HepG2 (cell line): ENCODE results near the gene MAN1A1. TPM values are rescaled to one million over a fixed set of nuclear protein-coding genes. Genes with fewer than 3 reads are reported as not detected.
A peak's percentile ranks its signal among the peaks of the same experiment; 100 is the strongest.

ENCODE experiments used
- GABPB1 ChIP-seq: IDR thresholded peaks from 2 replicates; pipeline ENCODE4 v1.6.1; 2016; ENCODE audit warnings: mild to moderate bottlenecking, missing genetic modification reagents, moderate library complexity, missing compliant biosample characterization
- HMG20A ChIP-seq: IDR thresholded peaks from 2 replicates; pipeline ENCODE4 v1.6.1; 2016; ENCODE audit warnings: borderline replicate concordance
- HOXA3 ChIP-seq: sonication (generic); formaldehyde crosslinking; IDR thresholded peaks from 2 replicates; pipeline ENCODE4 v1.5.0; 2020; ENCODE audit warnings: missing genetic modification reagents
- MTA1 ChIP-seq: sonication (generic); formaldehyde crosslinking; IDR thresholded peaks from 2 replicates; pipeline ENCODE4 v1.4.0; 2020; ENCODE audit warnings: missing genetic modification reagents, mild to moderate bottlenecking, borderline replicate concordance
- NFYC ChIP-seq: IDR thresholded peaks from 2 replicates; pipeline ENCODE4 v1.6.1; 2016; ENCODE audit warnings: missing genetic modification reagents, missing compliant biosample characterization
- PITX1 ChIP-seq: sonication (generic); formaldehyde crosslinking; IDR thresholded peaks from 2 replicates; pipeline ENCODE4 v1.5.1; 2020; ENCODE audit warnings: mild to moderate bottlenecking, missing genetic modification reagents
- POLR2AphosphoS2 ChIP-seq: IDR thresholded peaks from 2 replicates; pipeline ENCODE4 v1.6.1; 2011; ENCODE audit warnings: low read depth, low read length, improper control_type of control experiment
- RAD51 ChIP-seq: fragments of 450-650 bp; IDR thresholded peaks from 2 replicates; pipeline ENCODE4 v1.6.1; 2016; ENCODE audit warnings: borderline replicate concordance
- RARG ChIP-seq: sonication (generic); formaldehyde crosslinking; IDR thresholded peaks from 2 replicates; pipeline ENCODE4 v1.4.0; 2020; ENCODE audit warnings: low read depth, mild to moderate bottlenecking, missing genetic modification reagents
- ZNF350 ChIP-seq: sonication (generic); formaldehyde crosslinking; IDR thresholded peaks from 2 replicates; pipeline ENCODE4 v1.4.0; 2020; ENCODE audit warnings: mild to moderate bottlenecking, low read depth, missing genetic modification reagents, borderline replicate concordance
- ZNF589 ChIP-seq: sonication (generic); formaldehyde crosslinking; conservative IDR thresholded peaks from 2 replicates; pipeline ENCODE4 v1.8.0; 2022; ENCODE audit warnings: mild to moderate bottlenecking, moderate library complexity, missing genetic modification reagents
- ZNF792 ChIP-seq: IDR thresholded peaks from 2 replicates; pipeline ENCODE4 v1.6.1; 2016
- ZNF83 ChIP-seq: sonication (generic); formaldehyde crosslinking; IDR thresholded peaks from 2 replicates; pipeline ENCODE4 v1.4.0; 2020; ENCODE audit warnings: missing genetic modification reagents, mild to moderate bottlenecking, borderline replicate concordance
- polyA plus RNA-seq, 8 experiments: library from polyadenylated mRNA; depleted of rRNA in 3 of 8; stranded (reverse) in 7 of 8; unstranded in 1 of 8; fragments of >200 nt; fragmentation: Illumina TruSeq in 4 of 8; extraction: Trizol in 4 of 8; gene quantifications; 2 replicates each; pipeline versions ENCODE4 v1.2.1 to v1.2.3, GENCODE V29; 2011 to 2016; ENCODE audit warnings: low read depth in 4 of 8, missing spikeins in 1 of 8, mixed read lengths in 1 of 8; ENCODE audit not compliant: insufficient read depth in 1 of 8
- total RNA-seq, 5 experiments: library from RNA; depleted of rRNA; stranded (reverse); fragments of >200 nt; fragmentation: Illumina TruSeq; extraction: Trizol; gene quantifications; 2 replicates each; pipeline ENCODE4 v1.2.3, GENCODE V29; 2016; ENCODE audit warnings: low read depth in 1 of 5
- TF ChIP-seq, protein P1 (sequence below): sonication (generic); formaldehyde crosslinking; IDR thresholded peaks from 2 replicates; pipeline ENCODE4 v1.4.0; 2020; ENCODE audit warnings: missing genetic modification reagents
- TF ChIP-seq, protein P2 (sequence below): sonication (generic); formaldehyde crosslinking; conservative IDR thresholded peaks from 2 replicates; pipeline ENCODE4 v1.4.0; 2020; ENCODE audit warnings: missing genetic modification reagents
- TF ChIP-seq, protein P3 (sequence below): sonication (generic); formaldehyde crosslinking; IDR thresholded peaks from 2 replicates; pipeline ENCODE4 v1.5.0; 2020; ENCODE audit warnings: mild to moderate bottlenecking, missing genetic modification reagents, moderate library complexity
- TF ChIP-seq, protein P4 (sequence below): sonication (generic); formaldehyde crosslinking; IDR thresholded peaks from 2 replicates; pipeline ENCODE4 v1.8.0; 2022; ENCODE audit warnings: mild to moderate bottlenecking, missing genetic modification reagents, borderline replicate concordance
- TF ChIP-seq, protein P5 (sequence below): sonication (generic); formaldehyde crosslinking; IDR thresholded peaks from 2 replicates; pipeline ENCODE4 v1.4.0; 2020; ENCODE audit warnings: missing genetic modification reagents, low read depth, mild to moderate bottlenecking, borderline replicate concordance
- TF ChIP-seq, protein P6 (sequence below): IDR thresholded peaks from 2 replicates; pipeline ENCODE4 v1.6.1; 2016
- TF ChIP-seq, protein P7 (sequence below): sonication (generic); formaldehyde crosslinking; IDR thresholded peaks from 2 replicates; pipeline ENCODE4 v1.8.0; 2022; ENCODE audit warnings: missing genetic modification reagents, low read depth, mild to moderate bottlenecking, borderline replicate concordance

The MAN1A1 gene
- total and polyA plus RNA-seq, 2 of the 13 experiments (the other 11 are each of a cell fraction or from before 2014, with no cell fraction given), result 156 to 236 TPM

DNA sequence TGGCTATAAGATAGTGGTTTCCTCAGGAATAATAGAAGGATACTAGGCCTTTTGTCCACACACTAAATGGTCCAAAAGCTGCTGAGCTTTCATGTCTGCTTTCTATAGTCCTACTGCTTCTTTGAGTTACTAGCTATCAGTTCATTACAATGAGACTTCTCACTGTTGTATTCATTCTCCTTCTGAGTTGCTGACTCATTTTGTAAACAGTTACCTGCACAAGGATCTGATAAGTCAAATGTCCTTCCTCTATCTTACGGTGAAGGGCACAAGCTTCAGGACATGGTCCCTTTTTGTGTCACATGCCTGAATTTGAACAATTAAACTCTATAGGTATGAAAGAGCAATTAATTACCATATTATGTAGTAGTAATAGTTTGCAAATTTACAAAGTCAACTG lies 90.5 kb downstream of the MAN1A1 start (continued):
- TF ChIP-seq, protein P1, sequence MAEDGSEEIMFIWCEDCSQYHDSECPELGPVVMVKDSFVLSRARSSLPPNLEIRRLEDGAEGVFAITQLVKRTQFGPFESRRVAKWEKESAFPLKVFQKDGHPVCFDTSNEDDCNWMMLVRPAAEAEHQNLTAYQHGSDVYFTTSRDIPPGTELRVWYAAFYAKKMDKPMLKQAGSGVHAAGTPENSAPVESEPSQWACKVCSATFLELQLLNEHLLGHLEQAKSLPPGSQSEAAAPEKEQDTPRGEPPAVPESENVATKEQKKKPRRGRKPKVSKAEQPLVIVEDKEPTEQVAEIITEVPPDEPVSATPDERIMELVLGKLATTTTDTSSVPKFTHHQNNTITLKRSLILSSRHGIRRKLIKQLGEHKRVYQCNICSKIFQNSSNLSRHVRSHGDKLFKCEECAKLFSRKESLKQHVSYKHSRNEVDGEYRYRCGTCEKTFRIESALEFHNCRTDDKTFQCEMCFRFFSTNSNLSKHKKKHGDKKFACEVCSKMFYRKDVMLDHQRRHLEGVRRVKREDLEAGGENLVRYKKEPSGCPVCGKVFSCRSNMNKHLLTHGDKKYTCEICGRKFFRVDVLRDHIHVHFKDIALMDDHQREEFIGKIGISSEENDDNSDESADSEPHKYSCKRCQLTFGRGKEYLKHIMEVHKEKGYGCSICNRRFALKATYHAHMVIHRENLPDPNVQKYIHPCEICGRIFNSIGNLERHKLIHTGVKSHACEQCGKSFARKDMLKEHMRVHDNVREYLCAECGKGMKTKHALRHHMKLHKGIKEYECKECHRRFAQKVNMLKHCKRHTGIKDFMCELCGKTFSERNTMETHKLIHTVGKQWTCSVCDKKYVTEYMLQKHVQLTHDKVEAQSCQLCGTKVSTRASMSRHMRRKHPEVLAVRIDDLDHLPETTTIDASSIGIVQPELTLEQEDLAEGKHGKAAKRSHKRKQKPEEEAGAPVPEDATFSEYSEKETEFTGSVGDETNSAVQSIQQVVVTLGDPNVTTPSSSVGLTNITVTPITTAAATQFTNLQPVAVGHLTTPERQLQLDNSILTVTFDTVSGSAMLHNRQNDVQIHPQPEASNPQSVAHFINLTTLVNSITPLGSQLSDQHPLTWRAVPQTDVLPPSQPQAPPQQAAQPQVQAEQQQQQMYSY (CRISPR knock-in tag), result no peak
- TF ChIP-seq, protein P2, sequence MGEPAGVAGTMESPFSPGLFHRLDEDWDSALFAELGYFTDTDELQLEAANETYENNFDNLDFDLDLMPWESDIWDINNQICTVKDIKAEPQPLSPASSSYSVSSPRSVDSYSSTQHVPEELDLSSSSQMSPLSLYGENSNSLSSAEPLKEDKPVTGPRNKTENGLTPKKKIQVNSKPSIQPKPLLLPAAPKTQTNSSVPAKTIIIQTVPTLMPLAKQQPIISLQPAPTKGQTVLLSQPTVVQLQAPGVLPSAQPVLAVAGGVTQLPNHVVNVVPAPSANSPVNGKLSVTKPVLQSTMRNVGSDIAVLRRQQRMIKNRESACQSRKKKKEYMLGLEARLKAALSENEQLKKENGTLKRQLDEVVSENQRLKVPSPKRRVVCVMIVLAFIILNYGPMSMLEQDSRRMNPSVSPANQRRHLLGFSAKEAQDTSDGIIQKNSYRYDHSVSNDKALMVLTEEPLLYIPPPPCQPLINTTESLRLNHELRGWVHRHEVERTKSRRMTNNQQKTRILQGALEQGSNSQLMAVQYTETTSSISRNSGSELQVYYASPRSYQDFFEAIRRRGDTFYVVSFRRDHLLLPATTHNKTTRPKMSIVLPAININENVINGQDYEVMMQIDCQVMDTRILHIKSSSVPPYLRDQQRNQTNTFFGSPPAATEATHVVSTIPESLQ, result no peak
- no peak; the same call in 1 of the 2 replicates for TF ChIP-seq NFYC (CRISPR knock-in tag)
- TF ChIP-seq, protein P3, sequence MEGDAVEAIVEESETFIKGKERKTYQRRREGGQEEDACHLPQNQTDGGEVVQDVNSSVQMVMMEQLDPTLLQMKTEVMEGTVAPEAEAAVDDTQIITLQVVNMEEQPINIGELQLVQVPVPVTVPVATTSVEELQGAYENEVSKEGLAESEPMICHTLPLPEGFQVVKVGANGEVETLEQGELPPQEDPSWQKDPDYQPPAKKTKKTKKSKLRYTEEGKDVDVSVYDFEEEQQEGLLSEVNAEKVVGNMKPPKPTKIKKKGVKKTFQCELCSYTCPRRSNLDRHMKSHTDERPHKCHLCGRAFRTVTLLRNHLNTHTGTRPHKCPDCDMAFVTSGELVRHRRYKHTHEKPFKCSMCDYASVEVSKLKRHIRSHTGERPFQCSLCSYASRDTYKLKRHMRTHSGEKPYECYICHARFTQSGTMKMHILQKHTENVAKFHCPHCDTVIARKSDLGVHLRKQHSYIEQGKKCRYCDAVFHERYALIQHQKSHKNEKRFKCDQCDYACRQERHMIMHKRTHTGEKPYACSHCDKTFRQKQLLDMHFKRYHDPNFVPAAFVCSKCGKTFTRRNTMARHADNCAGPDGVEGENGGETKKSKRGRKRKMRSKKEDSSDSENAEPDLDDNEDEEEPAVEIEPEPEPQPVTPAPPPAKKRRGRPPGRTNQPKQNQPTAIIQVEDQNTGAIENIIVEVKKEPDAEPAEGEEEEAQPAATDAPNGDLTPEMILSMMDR (CRISPR knock-in tag), result no peak
- TF ChIP-seq MTA1, result no peak
- TF ChIP-seq, protein P4, sequence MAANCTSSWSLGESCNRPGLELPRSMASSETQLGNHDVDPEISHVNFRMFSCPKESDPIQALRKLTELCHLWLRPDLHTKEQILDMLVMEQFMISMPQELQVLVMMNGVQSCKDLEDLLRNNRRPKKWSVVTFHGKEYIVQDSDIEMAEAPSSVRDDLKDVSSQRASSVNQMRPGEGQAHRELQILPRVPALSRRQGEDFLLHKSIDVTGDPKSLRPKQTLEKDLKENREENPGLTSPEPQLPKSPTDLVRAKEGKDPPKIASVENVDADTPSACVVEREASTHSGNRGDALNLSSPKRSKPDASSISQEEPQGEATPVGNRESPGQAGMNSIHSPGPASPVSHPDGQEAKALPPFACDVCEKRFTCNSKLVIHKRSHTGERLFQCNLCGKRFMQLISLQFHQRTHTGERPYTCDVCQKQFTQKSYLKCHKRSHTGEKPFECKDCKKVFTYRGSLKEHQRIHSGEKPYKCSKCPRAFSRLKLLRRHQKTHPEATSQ (CRISPR knock-in tag), result no peak
- TF ChIP-seq ZNF83 (CRISPR knock-in tag), result no peak
- TF ChIP-seq HMG20A (CRISPR knock-in tag), result peak; percentile 94; the same call in 1 of the 2 replicates
- TF ChIP-seq HOXA3 (CRISPR knock-in tag), result no peak
- TF ChIP-seq PITX1 (CRISPR knock-in tag), result no peak
- no peak for TF ChIP-seq RARG (CRISPR knock-in tag)
- no peak for TF ChIP-seq POLR2AphosphoS2
- TF ChIP-seq ZNF589 (CRISPR knock-in tag), result no peak
- TF ChIP-seq GABPB1 (CRISPR knock-in tag), result no peak
- TF ChIP-seq, protein P5, sequence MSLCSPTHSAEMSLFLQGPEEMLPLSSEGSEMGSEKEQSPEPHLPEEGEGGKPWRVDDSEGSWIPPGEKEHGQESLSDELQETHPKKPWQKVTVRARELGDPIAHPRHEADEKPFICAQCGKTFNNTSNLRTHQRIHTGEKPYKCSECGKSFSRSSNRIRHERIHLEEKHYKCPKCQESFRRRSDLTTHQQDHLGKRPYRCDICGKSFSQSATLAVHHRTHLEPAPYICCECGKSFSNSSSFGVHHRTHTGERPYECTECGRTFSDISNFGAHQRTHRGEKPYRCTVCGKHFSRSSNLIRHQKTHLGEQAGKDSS (CRISPR knock-in tag), result no peak
- no peak for TF ChIP-seq ZNF350 (CRISPR knock-in tag)
- no peak for TF ChIP-seq RAD51
- TF ChIP-seq ZNF792 (CRISPR knock-in tag), result peak; percentile 97
- TF ChIP-seq, protein P6, sequence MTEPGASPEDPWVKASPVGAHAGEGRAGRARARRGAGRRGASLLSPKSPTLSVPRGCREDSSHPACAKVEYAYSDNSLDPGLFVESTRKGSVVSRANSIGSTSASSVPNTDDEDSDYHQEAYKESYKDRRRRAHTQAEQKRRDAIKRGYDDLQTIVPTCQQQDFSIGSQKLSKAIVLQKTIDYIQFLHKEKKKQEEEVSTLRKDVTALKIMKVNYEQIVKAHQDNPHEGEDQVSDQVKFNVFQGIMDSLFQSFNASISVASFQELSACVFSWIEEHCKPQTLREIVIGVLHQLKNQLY (CRISPR knock-in tag), result peak; percentile 70
- TF ChIP-seq, protein P7, sequence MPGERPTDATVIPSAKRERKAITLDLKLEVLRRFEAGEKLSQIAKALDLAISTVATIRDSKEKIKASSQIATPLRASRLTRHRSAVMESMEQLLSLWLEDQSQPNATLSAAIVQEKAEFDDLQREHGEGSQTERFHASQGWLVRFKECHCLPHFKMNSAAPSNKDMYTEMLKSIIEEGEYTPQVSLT, result no peak
